K562 (cell line): ENCODE results near the gene MYRIP.

Experiments used
- CHD4 ChIP-seq: fragments of 200-600 bp; sonication (generic); IDR thresholded peaks from 3 replicates; pipeline ENCODE4 v1.6.1; 2012; ENCODE audit warnings: low read depth, mild to moderate bottlenecking, mixed read lengths, low read length, inconsistent platforms; ENCODE audit not compliant: insufficient read depth, insufficient replicate concordance, poor library complexity, severe bottlenecking
- DACH1 ChIP-seq: fragments of 450-650 bp; IDR thresholded peaks from 2 replicates; pipeline ENCODE4 v1.6.1; 2018; ENCODE audit not compliant: partially characterized antibody
- GATAD2B ChIP-seq: fragments of 450-650 bp; IDR thresholded peaks from 2 replicates; pipeline ENCODE4 v1.6.1; 2017; ENCODE audit warnings: mild to moderate bottlenecking, borderline replicate concordance
- HDAC2 ChIP-seq: fragments of 450-650 bp; IDR thresholded peaks from 2 replicates; pipeline ENCODE4 v1.6.1; 2016; ENCODE audit warnings: mild to moderate bottlenecking
- JUNB ChIP-seq: fragments of 450-650 bp; formaldehyde crosslinking; conservative IDR thresholded peaks from 2 replicates; pipeline ENCODE4 v1.4.0; 2020; ENCODE audit warnings: mild to moderate bottlenecking
- SLC30A9 ChIP-seq: fragments of 250-450 bp; sonication (Bioruptor Pico); IDR thresholded peaks from 2 replicates; pipeline ENCODE4 v1.8.0; 2022; ENCODE audit warnings: mild to moderate bottlenecking, moderate library complexity
- SMC3 ChIP-seq: conservative IDR thresholded peaks from 2 replicates; pipeline ENCODE4 v1.6.1; 2011; ENCODE audit warnings: low read depth, low read length, improper control_type of control experiment; ENCODE audit not compliant: insufficient read depth
- ZNF146 ChIP-seq: IDR thresholded peaks from one replicate; pipeline ENCODE4 v1.6.1; 2018; ENCODE audit warnings: missing compliant biosample characterization; ENCODE audit not compliant: unreplicated experiment
- ZNF583 ChIP-seq: fragments of 250-450 bp; sonication (Bioruptor Pico); IDR thresholded peaks from 2 replicates; pipeline ENCODE4 v1.4.0; 2020
- TF ChIP-seq, protein P1 (sequence below): sonication (generic); formaldehyde crosslinking; IDR thresholded peaks from 2 replicates; pipeline ENCODE4 v1.4.0; 2020; ENCODE audit warnings: mild to moderate bottlenecking, missing genetic modification reagents

DNA sequence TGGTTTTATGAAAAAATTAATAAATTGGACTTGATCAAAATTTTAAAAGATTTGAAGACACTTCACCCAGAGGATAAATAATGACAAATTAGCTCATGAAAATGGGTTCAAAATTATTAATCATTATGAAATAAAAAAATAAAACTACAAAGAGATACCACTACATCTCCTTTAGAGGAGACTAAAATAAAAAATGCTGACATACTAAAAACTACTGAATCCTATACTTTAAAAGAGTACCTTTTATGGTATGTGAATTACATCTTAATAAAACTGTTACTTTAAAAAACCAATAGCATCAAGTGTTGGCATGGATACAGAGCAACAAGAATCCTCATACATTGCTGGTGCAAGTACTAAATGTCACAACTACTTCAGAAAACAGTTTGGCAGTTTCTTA lies 46.0 kb upstream of the MYRIP start:
- TF ChIP-seq ZNF583, result no peak
- TF ChIP-seq DACH1, result no peak
- no peak for TF ChIP-seq HDAC2
- TF ChIP-seq SLC30A9, result no peak
- TF ChIP-seq ZNF146 (CRISPR knock-in tag), result no peak
- TF ChIP-seq SMC3, result no peak
- TF ChIP-seq JUNB, result no peak
- TF ChIP-seq, protein P1, sequence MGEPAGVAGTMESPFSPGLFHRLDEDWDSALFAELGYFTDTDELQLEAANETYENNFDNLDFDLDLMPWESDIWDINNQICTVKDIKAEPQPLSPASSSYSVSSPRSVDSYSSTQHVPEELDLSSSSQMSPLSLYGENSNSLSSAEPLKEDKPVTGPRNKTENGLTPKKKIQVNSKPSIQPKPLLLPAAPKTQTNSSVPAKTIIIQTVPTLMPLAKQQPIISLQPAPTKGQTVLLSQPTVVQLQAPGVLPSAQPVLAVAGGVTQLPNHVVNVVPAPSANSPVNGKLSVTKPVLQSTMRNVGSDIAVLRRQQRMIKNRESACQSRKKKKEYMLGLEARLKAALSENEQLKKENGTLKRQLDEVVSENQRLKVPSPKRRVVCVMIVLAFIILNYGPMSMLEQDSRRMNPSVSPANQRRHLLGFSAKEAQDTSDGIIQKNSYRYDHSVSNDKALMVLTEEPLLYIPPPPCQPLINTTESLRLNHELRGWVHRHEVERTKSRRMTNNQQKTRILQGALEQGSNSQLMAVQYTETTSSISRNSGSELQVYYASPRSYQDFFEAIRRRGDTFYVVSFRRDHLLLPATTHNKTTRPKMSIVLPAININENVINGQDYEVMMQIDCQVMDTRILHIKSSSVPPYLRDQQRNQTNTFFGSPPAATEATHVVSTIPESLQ (CRISPR knock-in tag), result no peak
- no peak for TF ChIP-seq GATAD2B
- no peak for TF ChIP-seq CHD4
